B cell (primary cell): ENCODE measurements around the gene FOXF1.

ENCODE experiments used
- EZH2 ChIP-seq: IDR thresholded peaks from 2 replicates; pipeline ENCODE4 v1.6.1; 2012; ENCODE audit warnings: borderline replicate concordance, low read depth, mild to moderate bottlenecking, moderate library complexity, low read length; ENCODE audit not compliant: insufficient read depth, poor library complexity, severe bottlenecking
- TF ChIP-seq, protein P1 (sequence below): fragments of 200-600 bp; IDR thresholded peaks from one replicate; pipeline ENCODE4 v1.8.0; 2022; ENCODE audit warnings: antibody characterized with exemption, mild to moderate bottlenecking

DNA sequence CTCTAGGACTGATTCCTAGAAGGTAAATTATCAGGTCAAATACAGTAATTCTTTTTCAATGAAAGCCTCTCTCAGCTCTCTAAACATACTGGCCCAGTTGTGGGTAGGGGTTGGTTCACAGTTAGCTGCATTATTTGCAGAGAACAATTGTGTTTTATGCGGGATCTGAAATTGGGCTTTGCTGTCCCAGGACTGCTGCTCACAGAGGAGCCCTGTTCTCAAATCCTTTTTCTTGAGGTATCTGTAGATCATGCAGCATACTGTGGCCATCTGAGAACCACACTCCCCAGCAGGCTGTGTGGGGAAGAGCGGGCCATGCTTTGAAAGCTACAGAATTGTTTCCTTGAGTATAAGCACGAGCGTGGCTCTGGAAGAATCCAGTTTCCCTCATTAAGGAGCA, 27.2 kb downstream of the FOXF1 start:
- TF ChIP-seq, protein P1, sequence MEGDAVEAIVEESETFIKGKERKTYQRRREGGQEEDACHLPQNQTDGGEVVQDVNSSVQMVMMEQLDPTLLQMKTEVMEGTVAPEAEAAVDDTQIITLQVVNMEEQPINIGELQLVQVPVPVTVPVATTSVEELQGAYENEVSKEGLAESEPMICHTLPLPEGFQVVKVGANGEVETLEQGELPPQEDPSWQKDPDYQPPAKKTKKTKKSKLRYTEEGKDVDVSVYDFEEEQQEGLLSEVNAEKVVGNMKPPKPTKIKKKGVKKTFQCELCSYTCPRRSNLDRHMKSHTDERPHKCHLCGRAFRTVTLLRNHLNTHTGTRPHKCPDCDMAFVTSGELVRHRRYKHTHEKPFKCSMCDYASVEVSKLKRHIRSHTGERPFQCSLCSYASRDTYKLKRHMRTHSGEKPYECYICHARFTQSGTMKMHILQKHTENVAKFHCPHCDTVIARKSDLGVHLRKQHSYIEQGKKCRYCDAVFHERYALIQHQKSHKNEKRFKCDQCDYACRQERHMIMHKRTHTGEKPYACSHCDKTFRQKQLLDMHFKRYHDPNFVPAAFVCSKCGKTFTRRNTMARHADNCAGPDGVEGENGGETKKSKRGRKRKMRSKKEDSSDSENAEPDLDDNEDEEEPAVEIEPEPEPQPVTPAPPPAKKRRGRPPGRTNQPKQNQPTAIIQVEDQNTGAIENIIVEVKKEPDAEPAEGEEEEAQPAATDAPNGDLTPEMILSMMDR = no peak
- no peak for TF ChIP-seq EZH2
